ENCODE data around the gene DNM1L. TPM values are rescaled to one million over a fixed set of nuclear protein-coding genes. Genes with fewer than 3 reads are reported as not detected.

DNM1L gene
- total and polyA plus RNA-seq, 9 of the 15 experiments (the other 6 are each of a cell fraction or from before 2014, with no cell fraction given) = 24.1 to 82.8 (median 61.5) TPM

DNA sequence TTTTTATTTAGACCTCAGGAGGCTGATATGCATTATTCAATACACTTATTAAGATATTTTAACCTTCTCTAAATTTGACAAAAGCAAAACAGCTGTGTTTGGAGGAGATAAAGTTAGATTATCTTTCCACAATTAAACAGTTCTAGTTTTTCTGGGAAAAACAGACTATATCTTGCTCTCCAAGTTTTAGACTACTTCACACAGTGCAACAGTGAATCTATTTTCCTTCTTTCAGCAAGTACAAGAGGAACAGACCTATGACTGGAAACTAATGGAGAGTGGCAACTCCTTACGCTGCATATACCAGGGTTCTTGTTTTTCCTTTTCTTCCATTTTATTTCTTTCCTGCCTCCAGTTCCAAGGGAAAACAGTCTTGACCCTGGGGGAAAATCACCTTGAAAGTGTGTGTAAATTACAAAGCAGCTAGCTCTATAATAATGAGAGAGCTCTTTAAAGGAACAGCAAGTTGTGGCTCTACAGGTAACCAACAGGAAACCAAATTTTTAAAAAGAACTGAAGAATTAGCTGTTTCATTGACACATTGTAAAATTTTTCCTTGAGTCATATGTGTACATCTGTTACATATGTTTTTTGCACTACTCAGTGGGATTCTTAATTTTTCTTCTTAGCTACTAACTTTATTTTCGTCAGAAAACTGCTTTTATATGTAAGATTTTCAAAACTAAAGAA, 27.4 kb downstream of the DNM1L start (continued):
- TF ChIP-seq MED1 (CRISPR knock-in tag; IDR thresholded peaks at IDR 0.05; ENCODE audit: borderline replicate concordance) = no peak
- TF ChIP-seq JUNB (CRISPR knock-in tag; conservative IDR thresholded peaks at IDR 0.05) = no peak
- no peak for TF ChIP-seq ZNF444 (CRISPR knock-in tag; IDR thresholded peaks at IDR 0.05)
- TF ChIP-seq, protein P1, sequence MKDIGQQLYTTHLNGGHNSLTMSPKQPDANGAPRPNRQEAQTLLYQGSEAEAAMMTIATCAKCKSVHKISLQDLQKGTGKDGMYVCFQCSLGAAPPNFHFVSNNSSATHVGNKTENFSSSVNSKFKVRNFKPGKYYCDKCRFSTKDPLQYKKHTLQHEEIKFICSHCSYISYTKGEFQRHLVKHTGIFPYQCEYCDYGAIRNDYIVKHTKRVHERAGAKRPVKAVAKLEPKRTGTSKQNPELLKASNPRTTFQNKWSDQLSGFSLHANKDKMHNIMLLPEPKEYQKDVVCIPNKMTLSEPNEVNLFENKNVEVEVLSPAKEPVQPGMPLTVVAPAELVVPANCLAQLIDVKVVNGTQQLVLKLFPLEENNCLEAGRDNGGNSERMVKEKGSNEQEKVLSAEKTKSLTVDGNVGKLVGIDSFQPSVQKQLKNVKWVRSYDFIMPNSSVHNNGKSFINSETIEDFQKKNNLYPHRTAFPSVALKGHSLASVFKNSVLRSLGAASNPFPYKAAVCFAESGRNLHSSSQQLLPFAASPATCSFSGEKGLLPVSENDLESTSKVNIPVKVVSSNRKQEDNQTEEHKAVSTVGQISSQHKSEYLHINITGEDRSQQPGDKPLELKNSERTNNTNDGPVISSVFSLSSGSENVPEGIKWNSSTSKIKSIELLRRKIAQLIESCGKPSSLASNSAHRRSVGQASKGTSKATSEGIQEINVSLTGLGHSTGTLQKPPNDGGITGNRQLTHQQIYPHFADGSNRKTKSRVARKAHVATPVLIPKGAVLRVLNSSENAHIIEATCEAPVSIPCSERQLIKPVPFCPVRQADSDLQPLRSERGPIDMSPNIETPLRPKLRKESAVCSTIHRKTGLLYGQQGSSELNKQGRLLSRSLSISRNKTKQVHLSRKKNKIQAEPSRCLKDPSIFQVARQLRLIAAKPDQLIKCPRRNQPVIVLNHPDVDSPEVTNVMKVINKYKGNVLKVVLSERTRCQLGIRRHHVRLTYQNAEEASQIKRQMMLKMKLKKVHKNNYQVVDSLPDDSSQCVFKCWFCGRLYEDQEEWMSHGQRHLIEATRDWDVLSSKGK (CRISPR knock-in tag; IDR thresholded peaks at IDR 0.05) = no peak
- TF ChIP-seq ZNF175 (CRISPR knock-in tag; IDR thresholded peaks at IDR 0.05; ENCODE audit: low read depth) = no peak
- TF ChIP-seq, protein P2, sequence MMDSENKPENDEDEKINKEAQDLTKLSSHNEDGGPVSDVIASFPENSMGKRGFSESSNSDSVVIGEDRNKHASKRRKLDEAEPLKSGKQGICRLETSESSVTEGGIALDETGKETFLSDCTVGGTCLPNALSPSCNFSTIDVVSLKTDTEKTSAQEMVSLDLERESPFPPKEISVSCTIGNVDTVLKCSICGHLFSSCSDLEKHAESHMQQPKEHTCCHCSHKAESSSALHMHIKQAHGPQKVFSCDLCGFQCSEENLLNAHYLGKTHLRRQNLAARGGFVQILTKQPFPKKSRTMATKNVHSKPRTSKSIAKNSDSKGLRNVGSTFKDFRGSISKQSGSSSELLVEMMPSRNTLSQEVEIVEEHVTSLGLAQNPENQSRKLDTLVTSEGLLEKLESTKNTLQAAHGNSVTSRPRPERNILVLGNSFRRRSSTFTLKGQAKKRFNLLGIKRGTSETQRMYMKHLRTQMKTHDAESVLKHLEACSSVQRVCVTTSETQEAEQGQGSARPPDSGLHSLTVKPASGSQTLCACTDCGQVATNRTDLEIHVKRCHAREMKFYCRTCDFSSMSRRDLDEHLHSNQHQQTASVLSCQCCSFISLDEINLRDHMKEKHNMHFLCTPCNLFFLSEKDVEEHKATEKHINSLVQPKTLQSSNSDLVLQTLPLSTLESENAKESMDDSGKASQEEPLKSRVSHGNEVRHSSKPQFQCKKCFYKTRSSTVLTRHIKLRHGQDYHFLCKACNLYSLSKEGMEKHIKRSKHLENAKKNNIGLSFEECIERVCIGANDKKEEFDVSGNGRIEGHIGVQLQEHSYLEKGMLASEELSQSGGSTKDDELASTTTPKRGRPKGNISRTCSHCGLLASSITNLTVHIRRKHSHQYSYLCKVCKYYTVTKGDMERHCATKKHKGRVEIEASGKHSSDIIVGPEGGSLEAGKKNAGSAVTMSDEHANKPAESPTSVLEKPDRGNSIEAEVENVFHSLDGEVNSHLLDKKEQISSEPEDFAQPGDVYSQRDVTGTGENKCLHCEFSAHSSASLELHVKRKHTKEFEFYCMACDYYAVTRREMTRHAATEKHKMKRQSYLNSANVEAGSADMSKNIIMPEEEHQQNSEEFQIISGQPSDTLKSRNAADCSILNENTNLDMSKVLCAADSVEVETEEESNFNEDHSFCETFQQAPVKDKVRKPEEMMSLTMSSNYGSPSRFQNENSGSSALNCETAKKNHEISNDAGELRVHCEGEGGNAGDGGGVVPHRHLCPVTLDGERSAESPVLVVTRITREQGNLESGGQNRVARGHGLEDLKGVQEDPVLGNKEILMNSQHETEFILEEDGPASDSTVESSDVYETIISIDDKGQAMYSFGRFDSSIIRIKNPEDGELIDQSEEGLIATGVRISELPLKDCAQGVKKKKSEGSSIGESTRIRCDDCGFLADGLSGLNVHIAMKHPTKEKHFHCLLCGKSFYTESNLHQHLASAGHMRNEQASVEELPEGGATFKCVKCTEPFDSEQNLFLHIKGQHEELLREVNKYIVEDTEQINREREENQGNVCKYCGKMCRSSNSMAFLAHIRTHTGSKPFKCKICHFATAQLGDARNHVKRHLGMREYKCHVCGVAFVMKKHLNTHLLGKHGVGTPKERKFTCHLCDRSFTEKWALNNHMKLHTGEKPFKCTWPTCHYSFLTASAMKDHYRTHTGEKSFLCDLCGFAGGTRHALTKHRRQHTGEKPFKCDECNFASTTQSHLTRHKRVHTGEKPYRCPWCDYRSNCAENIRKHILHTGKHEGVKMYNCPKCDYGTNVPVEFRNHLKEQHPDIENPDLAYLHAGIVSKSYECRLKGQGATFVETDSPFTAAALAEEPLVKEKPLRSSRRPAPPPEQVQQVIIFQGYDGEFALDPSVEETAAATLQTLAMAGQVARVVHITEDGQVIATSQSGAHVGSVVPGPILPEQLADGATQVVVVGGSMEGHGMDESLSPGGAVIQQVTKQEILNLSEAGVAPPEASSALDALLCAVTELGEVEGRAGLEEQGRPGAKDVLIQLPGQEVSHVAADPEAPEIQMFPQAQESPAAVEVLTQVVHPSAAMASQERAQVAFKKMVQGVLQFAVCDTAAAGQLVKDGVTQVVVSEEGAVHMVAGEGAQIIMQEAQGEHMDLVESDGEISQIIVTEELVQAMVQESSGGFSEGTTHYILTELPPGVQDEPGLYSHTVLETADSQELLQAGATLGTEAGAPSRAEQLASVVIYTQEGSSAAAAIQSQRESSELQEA (IDR thresholded peaks at IDR 0.05; ENCODE audit: low read depth) = no peak
- TF ChIP-seq CBX8 (IDR thresholded peaks at IDR 0.05; ENCODE audit: borderline replicate concordance, extremely low read depth, low read depth, low read length, poor library complexity, severe bottlenecking) = no peak
- peak; percentile 39; the same call in 1 of the 2 replicates for TF ChIP-seq TCF3 (CRISPR knock-in tag; IDR thresholded peaks at IDR 0.05)
- TF ChIP-seq ZNF707 (CRISPR knock-in tag; conservative IDR thresholded peaks at IDR 0.05) = no peak
- TF ChIP-seq MYC (IDR thresholded peaks at IDR 0.05; ENCODE audit: low read depth, low read length) = no peak
- TF ChIP-seq MYC (CRISPR knock-in tag; IDR thresholded peaks at IDR 0.05; ENCODE audit: borderline replicate concordance, low read depth) = no peak
- no peak for TF ChIP-seq ZBTB1 (CRISPR knock-in tag; IDR thresholded peaks at IDR 0.05; ENCODE audit: borderline replicate concordance, low read depth)
- TF ChIP-seq SMC3 (conservative IDR thresholded peaks at IDR 0.05; ENCODE audit: insufficient read depth, low read depth, low read length) = no peak
- peak; percentile 69 for TF ChIP-seq ARID1B (IDR thresholded peaks at IDR 0.05)
- TF ChIP-seq PHF20 (IDR thresholded peaks at IDR 0.05; ENCODE audit: partially characterized antibody) = no peak
- TF ChIP-seq RBFOX2 (IDR thresholded peaks at IDR 0.05; ENCODE audit: low read depth, low read length) = no peak
